PFSK-1 (cell line): ENCODE measurements around the gene ESPNL.

Source experiments
- FOXP2 ChIP-seq: optimal IDR thresholded peaks from 2 replicates; pipeline ENCODE3; 2011; ENCODE audit warnings: borderline replicate concordance, control low read depth, inconsistent platforms; ENCODE audit not compliant: insufficient read depth; ENCODE audit errors: extremely low read length, extremely low read depth
- POLR2AphosphoS5 ChIP-seq: IDR thresholded peaks from 2 replicates; pipeline ENCODE4 v1.6.1; 2012; ENCODE audit warnings: low read depth, mild to moderate bottlenecking, control low read depth, low read length, moderate library complexity
- SIN3A ChIP-seq: IDR thresholded peaks from 2 replicates; pipeline ENCODE4 v1.6.1; 2012; ENCODE audit warnings: mild to moderate bottlenecking, low read length, moderate library complexity, borderline replicate concordance; ENCODE audit not compliant: insufficient read depth
- TAF1 ChIP-seq: IDR thresholded peaks from 2 replicates; pipeline ENCODE4 v1.6.1; 2012; ENCODE audit warnings: low read length, control low read depth, borderline replicate concordance; ENCODE audit not compliant: insufficient read depth
- TF ChIP-seq, protein P1 (sequence below), 2 experiments: IDR thresholded peaks; 2 replicates each; pipeline versions ENCODE4 v1.6.1 to v1.8.0; 2011 to 2012; ENCODE audit warnings: low read depth in 2 of 2, low read length in 2 of 2, control low read depth in 1 of 2, inconsistent platforms in 1 of 2, mild to moderate bottlenecking in 1 of 2, moderate library complexity in 1 of 2; ENCODE audit not compliant: insufficient read depth in 1 of 2

ESPNL gene

DNA sequence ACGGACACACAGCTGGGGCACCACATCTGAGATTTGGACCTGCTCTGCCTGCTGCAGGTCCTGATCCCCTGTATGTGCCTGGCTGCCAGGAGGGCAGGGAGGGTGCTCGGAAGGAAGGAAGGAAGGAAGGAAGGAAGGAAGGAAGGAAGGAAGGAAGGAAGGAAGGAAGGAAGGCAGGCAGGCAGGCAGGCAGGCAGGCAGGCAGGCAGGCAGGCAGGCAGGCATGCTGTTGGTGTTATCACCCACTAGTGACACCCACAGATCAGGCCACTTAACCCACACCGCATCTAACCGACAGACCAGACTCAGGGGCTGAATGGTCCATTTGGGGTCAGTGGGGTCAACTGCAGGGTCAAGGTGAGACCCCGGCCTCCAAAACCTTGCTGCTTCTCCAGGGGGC lies 44.1 kb downstream of the ESPNL start:
- no peak for TF ChIP-seq FOXP2
- TF ChIP-seq SIN3A = no peak
- TF ChIP-seq, protein P1, sequence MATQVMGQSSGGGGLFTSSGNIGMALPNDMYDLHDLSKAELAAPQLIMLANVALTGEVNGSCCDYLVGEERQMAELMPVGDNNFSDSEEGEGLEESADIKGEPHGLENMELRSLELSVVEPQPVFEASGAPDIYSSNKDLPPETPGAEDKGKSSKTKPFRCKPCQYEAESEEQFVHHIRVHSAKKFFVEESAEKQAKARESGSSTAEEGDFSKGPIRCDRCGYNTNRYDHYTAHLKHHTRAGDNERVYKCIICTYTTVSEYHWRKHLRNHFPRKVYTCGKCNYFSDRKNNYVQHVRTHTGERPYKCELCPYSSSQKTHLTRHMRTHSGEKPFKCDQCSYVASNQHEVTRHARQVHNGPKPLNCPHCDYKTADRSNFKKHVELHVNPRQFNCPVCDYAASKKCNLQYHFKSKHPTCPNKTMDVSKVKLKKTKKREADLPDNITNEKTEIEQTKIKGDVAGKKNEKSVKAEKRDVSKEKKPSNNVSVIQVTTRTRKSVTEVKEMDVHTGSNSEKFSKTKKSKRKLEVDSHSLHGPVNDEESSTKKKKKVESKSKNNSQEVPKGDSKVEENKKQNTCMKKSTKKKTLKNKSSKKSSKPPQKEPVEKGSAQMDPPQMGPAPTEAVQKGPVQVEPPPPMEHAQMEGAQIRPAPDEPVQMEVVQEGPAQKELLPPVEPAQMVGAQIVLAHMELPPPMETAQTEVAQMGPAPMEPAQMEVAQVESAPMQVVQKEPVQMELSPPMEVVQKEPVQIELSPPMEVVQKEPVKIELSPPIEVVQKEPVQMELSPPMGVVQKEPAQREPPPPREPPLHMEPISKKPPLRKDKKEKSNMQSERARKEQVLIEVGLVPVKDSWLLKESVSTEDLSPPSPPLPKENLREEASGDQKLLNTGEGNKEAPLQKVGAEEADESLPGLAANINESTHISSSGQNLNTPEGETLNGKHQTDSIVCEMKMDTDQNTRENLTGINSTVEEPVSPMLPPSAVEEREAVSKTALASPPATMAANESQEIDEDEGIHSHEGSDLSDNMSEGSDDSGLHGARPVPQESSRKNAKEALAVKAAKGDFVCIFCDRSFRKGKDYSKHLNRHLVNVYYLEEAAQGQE (IDR thresholded peaks at IDR 0.05; ENCODE audit: insufficient read depth in 1 of 2, low read depth in 2 of 2, low read length in 2 of 2) = no peak
- no peak for TF ChIP-seq TAF1
- TF ChIP-seq POLR2AphosphoS5 = no peak

DNA sequence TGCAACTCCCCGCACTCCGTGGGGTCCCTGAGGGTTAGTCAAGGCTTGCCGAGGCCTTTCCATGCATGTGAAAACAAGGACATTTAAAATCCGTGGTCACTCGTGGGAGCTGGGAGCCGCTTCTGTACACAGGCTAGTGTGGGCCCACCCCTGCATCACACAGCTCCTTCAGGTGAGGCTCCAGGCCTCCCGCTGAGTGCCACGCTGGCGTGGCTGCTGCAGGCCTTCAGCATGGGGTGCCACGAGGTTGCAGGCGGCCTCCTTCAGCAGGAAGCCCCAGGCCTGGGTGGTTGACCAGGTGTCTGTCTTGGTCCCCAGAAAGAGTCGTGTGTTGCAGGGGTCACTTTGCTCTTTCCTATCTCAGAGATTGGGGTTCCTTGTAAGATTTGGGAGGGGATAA lies 44.9 kb downstream of the ESPNL start:
- TF ChIP-seq FOXP2 = no peak
- TF ChIP-seq POLR2AphosphoS5 = no peak
- TF ChIP-seq SIN3A = no peak
- TF ChIP-seq TAF1 = no peak
- TF ChIP-seq, protein P1 (IDR thresholded peaks at IDR 0.05; ENCODE audit: insufficient read depth in 1 of 2, low read depth in 2 of 2, low read length in 2 of 2) = no peak

DNA sequence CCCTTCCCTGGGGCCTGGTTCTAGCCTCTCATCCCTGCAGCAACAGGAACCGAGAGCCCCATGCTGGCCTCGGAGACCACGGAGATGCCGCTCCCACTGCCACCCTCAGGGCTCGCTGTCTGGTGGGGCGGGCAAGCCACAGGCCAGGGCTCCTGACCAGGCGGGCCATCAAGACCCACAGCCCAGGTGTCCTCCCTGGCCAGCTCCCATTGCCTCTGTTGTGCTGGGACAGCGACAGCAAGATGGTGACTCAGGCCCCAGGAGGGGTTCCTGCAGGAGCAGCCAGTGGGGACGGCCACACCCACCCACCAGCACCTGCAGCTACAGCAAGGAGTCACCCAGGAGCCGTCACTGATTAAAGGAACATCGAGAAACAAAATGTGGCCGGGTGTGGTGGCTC lies 45.7 kb downstream of the ESPNL start:
- TF ChIP-seq TAF1 (no peak), FOXP2 (no peak), SIN3A (no peak), POLR2AphosphoS5 (no peak)
- TF ChIP-seq, protein P1 (IDR thresholded peaks at IDR 0.05; ENCODE audit: insufficient read depth in 1 of 2, low read depth in 2 of 2, low read length in 2 of 2) = no peak

DNA sequence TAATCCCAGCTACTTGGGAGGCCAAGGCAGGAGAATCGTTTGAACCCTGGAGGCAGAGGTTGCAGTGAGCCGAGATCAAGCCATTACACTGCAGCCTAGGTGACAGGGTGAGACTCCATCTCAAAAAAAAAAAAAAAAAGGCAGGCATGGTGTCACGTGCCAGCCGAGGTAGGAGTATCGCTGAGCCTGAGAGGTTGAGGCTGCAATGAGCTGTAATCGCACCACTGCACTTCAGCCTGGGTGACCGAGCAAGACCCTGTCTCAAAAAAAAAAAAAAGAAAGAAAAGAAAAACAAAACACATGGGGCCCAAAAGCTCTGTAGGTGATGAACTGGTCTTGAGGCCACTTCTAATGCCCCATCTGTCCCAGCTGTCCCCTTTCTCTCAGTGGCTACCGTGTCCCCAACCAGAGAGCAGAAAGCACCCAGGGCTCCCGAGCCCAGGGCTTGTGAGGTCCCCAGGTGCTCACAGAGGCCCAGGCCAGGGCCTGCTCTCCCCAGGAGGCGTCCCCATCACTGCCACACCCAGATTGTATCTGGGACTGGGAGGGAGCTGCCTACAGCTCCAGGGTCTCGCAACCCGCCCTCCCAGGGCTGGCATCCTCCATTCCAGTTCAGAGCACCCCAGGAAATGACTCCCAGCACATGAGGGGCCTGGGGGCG lies 46.9 kb downstream of the ESPNL start:
- TF ChIP-seq POLR2AphosphoS5 = no peak
- no peak for TF ChIP-seq TAF1
- no peak for TF ChIP-seq SIN3A
- TF ChIP-seq, protein P1 (IDR thresholded peaks at IDR 0.05; ENCODE audit: insufficient read depth in 1 of 2, low read depth in 2 of 2, low read length in 2 of 2) = no peak
- no peak for TF ChIP-seq FOXP2

DNA sequence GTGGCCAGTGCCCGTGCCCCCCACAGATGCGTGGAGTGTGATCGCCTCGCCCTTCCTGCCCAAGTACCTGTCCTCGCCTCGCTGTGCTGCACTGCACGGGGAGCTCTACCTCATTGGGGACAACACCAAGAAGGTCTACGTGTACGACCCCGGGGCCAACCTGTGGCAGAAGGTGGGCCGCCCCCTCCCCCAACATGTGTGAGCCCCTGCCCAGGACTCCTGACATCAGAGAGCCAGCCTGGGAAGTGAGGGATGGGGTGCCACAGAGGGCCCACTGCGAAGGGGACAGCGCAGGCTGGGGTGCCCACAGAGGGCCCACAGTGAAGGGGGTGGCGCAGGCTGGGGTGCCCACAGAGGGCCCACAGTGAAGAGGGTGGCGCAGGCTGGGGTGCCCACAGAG lies 48.8 kb downstream of the ESPNL start:
- TF ChIP-seq FOXP2 = no peak
- no peak for TF ChIP-seq TAF1
- TF ChIP-seq, protein P1 (IDR thresholded peaks at IDR 0.05; ENCODE audit: insufficient read depth in 1 of 2, low read depth in 2 of 2, low read length in 2 of 2) = no peak
- TF ChIP-seq POLR2AphosphoS5 = no peak
- TF ChIP-seq SIN3A = no peak
